ENCODE data around the gene IGF2BP3. TPM values are rescaled to one million over a fixed set of nuclear protein-coding genes. Genes with fewer than 3 reads are reported as not detected.

Gene IGF2BP3
- total RNA-seq, 1 donor from 2014 or later = 107 TPM

- no peaks in the 10 kb centered on the region for H3K9me3 Mint-ChIP-seq
- peak; percentile 85 for DNase-seq (ENCODE audit: extremely low spot score, unreplicated experiment)
- peak overlapping the region; percentile 33 for H3K27ac Mint-ChIP-seq
- H3K4me3 Mint-ChIP-seq = peak overlapping the region; percentile 44
- H3K4me1 Mint-ChIP-seq (ENCODE audit: unreplicated experiment) = peaks cover 4% of the 10 kb centered on the region
- H3K36me3 Mint-ChIP-seq = no peaks in the 10 kb centered on the region
- peak; percentile 85 for TF ChIP-seq CTCF (conservative IDR thresholded peaks at IDR 0.05)
- H3K27me3 Mint-ChIP-seq = peaks cover 6% of the 10 kb centered on the region
These were observed 197.1 kb downstream of the IGF2BP3 start for GRCh38 chr7:23273141-23273599.

GRCh38 chr7:23272275-23272674 lies 198.0 kb downstream of the IGF2BP3 start:
- peak; percentile 29 for DNase-seq (ENCODE audit: extremely low spot score, unreplicated experiment)
- Mint-ChIP-seq H3K27me3 (peaks cover 6% of the 10 kb centered on the region), H3K27ac (no peak overlapping the region), H3K4me3 (no peak overlapping the region), H3K9me3 (no peaks in the 10 kb centered on the region), H3K36me3 (no peaks in the 10 kb centered on the region), H3K4me1 (ENCODE audit: unreplicated experiment) (peaks cover under 1% of the 10 kb centered on the region)
- no peak for TF ChIP-seq CTCF (conservative IDR thresholded peaks at IDR 0.05)

- no peak overlapping the region for H3K27ac Mint-ChIP-seq
- peaks cover 6% of the 10 kb centered on the region for H3K27me3 Mint-ChIP-seq
- DNase-seq (ENCODE audit: extremely low spot score, unreplicated experiment) = no peak
- H3K4me3 Mint-ChIP-seq = no peak overlapping the region
- no peaks in the 10 kb centered on the region for H3K9me3 Mint-ChIP-seq
- no peaks in the 10 kb centered on the region for H3K36me3 Mint-ChIP-seq
- no peak for TF ChIP-seq CTCF (conservative IDR thresholded peaks at IDR 0.05)
- H3K4me1 Mint-ChIP-seq (ENCODE audit: unreplicated experiment) = no peaks in the 10 kb centered on the region
These were observed 201.5 kb downstream of the IGF2BP3 start for GRCh38 chr7:23268746-23269145.

GRCh38 chr7:23268167-23268566 lies 202.1 kb downstream of the IGF2BP3 start:
- Mint-ChIP-seq H3K27me3 (peaks cover 6% of the 10 kb centered on the region), H3K4me1 (ENCODE audit: unreplicated experiment) (no peaks in the 10 kb centered on the region), H3K36me3 (no peaks in the 10 kb centered on the region), H3K27ac (no peak overlapping the region), H3K4me3 (no peak overlapping the region), H3K9me3 (no peaks in the 10 kb centered on the region)
- no peak for TF ChIP-seq CTCF (conservative IDR thresholded peaks at IDR 0.05)
- DNase-seq (ENCODE audit: extremely low spot score, unreplicated experiment) = no peak

- H3K27me3 Mint-ChIP-seq = peaks cover 3% of the 10 kb centered on the region
- H3K36me3 Mint-ChIP-seq = no peaks in the 10 kb centered on the region
- no peak for TF ChIP-seq CTCF (conservative IDR thresholded peaks at IDR 0.05)
- H3K27ac Mint-ChIP-seq = no peak overlapping the region
- no peaks in the 10 kb centered on the region for H3K4me1 Mint-ChIP-seq (ENCODE audit: unreplicated experiment)
- no peaks in the 10 kb centered on the region for H3K9me3 Mint-ChIP-seq
- DNase-seq (ENCODE audit: extremely low spot score, unreplicated experiment) = no peak
- no peak overlapping the region for H3K4me3 Mint-ChIP-seq
These were observed 202.9 kb downstream of the IGF2BP3 start for GRCh38 chr7:23267357-23267756.

GRCh38 chr7:23266918-23267317 lies 203.4 kb downstream of the IGF2BP3 start:
- no peak for DNase-seq (ENCODE audit: extremely low spot score, unreplicated experiment)
- no peaks in the 10 kb centered on the region for H3K27me3 Mint-ChIP-seq
- no peaks in the 10 kb centered on the region for H3K9me3 Mint-ChIP-seq
- no peak overlapping the region for H3K4me3 Mint-ChIP-seq
- no peaks in the 10 kb centered on the region for H3K36me3 Mint-ChIP-seq
- H3K4me1 Mint-ChIP-seq (ENCODE audit: unreplicated experiment) = no peaks in the 10 kb centered on the region
- TF ChIP-seq CTCF (conservative IDR thresholded peaks at IDR 0.05) = no peak
- H3K27ac Mint-ChIP-seq = no peak overlapping the region
